GM19395 (cell line): Measurements from ENCODE around the gene NLN.
"Not testable (repeated sequence)": the region's sequence is repeated elsewhere in the genome, so short reads cannot be mapped to it uniquely, and the experiment has no call there.

Experiments used
- ATAC-seq: cut with Tn5 transposase; IDR thresholded peaks from one replicate; pipeline ENCODE4 v1.9.1; 2021; ENCODE audit warnings: mild to moderate bottlenecking, moderate library complexity; ENCODE audit not compliant: unreplicated experiment

NLN gene

DNA sequence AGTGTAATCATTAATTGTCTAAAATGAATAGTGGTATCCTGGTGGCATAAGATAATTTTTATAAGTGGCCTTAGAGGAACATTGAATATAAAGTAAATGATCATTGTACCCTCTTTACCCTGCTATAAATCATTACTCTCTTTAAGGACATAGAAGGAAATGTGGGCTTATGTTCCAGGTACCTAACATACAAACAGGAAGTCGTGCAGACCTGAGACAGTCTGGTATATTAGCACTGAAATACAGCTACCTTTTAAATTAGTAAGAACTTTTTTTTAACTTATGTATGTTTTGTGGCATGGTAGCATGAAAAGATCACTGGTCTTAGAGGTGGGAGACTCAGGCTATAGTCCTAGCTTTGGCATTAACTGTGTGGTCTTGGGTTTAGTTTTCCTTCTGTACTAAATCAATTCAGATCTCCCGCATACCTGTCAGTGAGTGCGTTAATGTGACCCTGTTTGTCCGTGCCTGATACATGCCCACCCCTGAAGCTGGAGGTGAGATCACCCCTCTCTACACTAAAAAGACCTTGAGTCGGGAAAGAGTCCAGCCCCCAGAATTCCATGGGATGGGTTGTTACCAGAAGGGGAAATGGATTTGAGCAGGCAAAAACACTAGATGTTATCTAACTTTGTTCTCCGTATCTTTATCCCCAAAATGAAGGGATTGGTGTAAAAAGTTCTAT, 145.0 kb downstream of the NLN start:
- no peak for ATAC-seq

DNA sequence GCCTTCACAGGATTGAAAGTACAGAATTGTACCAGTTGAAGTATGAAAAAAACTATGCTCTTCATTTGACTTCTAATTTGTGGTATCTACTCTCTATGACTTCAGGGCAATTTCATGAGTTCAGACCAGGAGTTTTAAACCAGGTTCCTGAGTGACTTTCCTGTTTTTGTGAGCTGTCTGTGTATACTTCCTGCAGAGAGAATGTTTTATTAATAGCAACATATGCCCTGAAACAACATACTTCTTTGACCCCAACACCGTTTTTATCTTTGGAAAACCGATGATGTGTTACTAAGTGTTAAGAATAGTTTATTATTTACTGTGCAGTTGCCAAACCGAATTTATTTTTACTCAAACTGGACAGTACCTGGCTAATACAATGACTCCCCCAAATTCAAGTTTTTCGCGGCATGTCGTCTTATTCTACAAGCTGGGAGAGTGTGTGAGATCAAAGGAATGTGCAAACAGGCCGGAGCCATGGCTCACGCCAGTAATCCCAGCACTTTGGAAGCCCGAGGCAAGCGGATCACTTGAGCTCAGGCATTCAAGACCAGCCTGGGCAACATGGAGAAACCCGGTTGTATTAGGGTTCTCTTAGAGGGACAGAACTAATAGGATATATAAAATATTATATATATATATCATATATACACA, 145.7 kb downstream of the NLN start:
- ATAC-seq: no peak

DNA sequence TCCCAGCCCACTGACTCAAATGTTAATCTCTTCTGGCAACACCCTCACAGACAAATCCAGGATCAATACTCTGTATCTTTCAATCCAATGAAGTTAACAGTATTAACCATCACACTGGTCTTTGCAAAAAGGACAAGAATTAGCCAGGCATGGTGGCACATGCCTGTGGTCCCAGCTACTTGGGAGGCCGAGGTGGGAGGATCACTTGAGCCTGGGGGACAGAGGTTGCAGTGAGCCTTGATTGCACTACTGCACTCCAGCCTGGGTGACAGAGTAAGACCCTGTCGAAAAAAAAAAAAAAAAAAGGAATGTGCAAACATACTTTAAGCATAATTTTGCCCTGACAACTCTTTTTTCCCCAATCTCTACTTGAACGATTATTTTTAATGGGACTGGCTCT, 146.5 kb downstream of the NLN start:
- no peak for ATAC-seq

DNA sequence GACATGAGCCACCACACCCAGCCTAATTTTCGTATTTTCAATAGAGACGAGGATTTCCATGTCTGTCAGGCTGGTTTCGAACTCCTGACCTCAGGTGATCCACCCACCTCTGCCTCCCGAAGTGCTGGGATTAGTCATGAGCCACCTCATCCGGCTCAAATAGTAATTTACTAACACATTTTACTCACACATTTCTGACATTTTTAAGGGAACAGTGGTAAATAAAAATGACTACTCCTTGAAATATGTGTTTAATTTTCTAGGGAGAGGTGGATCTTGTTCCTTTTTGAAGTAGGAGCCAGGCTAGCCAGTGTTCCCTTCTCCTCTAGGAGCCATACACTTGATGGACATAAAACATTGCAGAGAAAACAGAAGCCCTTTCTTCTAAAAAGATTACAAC, 149.2 kb downstream of the NLN start:
- ATAC-seq: no peak

DNA sequence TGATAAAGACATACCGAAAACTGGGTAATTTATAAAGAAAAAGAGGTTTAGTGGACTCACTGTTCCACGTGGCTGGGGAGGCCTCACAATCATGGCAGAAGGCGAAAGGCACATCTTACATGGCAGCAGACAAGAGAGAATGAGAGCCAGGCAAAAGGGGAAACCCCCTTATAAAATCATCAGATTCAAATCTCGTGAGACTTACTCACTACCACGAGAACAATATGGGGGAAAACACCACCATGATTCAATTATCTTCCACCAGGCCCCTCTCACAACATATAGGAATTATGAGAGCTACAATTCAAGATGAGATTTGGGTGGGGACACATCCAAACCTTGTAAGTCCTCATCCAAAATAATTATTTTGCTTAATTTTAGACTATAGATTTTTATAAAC, 149.8 kb downstream of the NLN start:
- ATAC-seq: not testable (repeated sequence)

DNA sequence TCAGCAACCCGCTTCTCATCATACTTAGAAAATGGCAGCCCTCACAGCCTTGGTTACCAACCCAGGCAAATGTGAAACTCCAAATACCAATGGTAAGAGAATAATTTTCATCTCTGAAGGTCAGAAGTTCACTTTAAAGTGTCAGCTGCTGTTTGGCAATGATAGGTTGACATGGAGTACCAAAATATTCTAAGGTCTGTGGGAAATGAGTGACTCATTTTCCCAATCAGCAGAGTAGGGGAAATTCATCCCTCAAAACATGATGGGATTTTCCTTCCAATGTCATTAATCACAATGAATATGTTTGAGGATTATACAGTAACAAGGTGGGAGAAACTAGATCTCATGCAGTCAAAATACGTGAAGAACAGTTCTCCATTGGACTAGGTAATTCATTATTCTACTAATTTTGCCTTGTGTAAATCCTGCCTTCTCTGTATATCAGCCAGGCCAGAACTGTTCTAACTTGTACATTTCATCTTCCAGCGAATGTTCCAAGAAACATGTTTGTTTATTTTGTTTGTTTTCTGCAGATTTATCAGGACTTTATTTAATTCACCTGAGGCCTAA, 151.3 kb downstream of the NLN start:
- ATAC-seq: no peak

DNA sequence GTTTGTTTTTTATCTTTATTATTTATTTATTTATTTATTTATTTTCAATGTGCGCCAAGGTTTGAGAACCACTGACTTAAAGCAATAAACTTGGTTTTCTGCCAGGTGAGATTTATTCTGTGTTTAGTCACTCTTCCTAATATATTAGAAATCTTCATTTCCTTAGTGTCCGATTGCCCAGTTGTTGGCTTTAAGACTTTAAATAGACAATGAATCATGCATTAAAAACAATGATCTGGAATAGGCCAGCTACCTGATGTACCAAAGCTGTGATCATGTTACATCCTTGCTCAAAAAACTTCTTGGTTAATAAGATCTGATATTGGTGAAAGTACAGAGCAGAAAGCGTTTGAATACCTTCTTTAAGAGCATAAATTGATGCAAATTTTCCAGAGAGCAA, 152.2 kb downstream of the NLN start:
- no peak for ATAC-seq

DNA sequence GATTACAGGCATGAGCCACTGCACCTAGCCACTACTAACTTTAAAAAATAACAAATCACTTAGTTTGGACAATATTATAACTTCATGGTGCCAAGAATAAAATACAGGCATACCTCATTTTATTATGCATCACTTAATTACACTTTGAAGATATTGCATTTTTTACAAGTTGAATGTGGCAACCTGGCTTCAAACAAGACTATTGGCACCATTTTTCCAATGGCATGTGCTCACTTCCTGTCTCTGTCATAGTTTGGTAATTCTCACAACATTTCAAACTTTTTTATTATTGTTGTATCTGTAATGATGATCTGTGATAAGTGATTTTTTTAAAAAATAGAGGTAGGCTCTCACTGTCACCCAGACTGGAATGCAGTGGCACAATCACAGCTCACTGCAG, 154.5 kb downstream of the NLN start:
- no peak for ATAC-seq

DNA sequence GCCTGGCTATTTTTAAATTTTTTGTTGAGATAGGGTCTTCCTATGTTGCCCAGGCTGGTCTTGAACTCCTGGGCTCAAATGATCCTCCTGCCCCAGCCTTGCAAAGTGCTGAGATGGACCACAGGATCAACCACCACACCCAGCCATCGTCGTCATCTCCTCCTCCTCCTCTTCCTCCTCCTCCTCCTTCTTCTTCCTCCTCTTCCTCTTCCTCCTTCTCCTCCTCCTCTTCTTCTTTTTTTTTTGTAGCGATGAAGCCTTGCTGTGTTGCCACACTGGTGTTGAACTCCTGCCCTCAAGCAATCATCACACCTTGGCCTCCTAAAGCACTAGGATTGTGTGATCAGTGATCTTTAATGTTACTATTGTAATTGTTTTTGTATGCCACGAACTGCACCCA, 155.0 kb downstream of the NLN start:
- no peak for ATAC-seq
